ENCODE results near the gene TINCR. TPM values are rescaled to one million over a fixed set of nuclear protein-coding genes. Genes with fewer than 3 reads are reported as not detected.

TINCR gene
- polyA plus RNA-seq, 2 donors = 43.1 to 59.7 TPM

DNA sequence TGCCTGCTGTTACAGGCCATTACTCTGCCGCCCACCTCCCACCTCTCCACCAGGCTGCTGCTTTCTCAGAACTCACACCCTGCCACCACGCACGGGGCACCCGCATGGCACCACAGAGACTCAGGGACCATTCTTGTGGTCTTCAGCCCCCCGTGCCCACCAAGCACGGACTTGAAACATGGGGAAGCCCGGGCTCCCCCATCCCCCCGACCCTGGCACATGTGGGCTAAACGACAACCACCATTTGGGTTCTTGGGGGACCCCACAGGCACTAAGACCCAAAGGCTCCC is 23.1 kb upstream of the TINCR start:
- H3K4me3 ChIP-seq (ENCODE audit: low read depth in 1 of 2, low read length in 2 of 2) = no peak overlapping the region
- peaks cover 33 to 78% of the 10 kb centered on the region in 2 donors for H3K36me3 ChIP-seq (ENCODE audit: control insufficient read depth in 2 of 2, insufficient read depth in 2 of 2, low read length in 1 of 2)
- H3K27ac ChIP-seq (ENCODE audit: low read depth in 2 of 2, low read length in 1 of 2) = no peak overlapping the region
- no peaks in the 10 kb centered on the region for H3K9me3 ChIP-seq (ENCODE audit: control insufficient read depth in 2 of 2, insufficient read depth in 1 of 2, low read depth in 1 of 2, low read length in 1 of 2)
- H3K4me1 ChIP-seq (ENCODE audit: control insufficient read depth in 2 of 2, insufficient read depth in 2 of 2, low read length in 1 of 2) = peaks cover 8 to 14% of the 10 kb centered on the region in 2 donors
- 88 to 92% methylated on average over 9 of the region's 9 CpGs for WGBS, 2 donors
- no peaks in the 10 kb centered on the region for H3K27me3 ChIP-seq (ENCODE audit: control insufficient read depth in 1 of 2, insufficient read depth in 2 of 2, low read length in 2 of 2)

DNA sequence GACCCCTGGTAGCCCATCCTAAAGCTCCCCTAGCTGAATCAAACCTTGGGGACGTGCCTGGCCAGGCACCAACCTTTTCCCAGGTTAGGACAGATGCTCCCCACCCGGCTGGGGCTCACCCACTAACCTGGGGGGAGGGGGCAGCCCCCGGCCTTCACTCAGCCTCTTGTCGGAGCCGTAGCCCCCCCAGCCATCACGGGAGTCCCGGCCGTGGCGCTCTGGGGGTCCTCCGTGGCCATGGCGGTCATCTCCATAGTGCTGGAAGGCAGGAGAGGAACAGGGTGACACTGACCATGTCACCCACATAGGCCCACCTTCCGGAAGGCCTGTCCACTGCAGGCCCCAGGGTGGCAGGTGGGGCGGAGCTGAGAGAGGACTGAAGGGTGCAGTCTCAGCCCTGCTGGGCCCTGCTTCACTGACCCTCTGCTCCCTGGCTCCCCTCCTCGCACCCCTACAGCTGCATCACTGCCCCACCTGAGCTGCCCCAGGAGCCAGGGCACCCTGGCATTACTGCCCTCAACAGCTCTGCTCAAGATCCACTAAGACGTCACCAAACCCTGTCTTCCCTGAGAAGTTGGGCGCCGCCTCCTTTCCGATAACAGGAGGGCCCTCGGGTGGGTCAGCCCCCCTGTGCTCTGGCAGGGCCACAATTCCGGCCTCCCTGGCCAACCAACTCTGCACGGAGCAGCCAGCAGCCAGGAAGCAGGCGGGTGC is 22.6 kb upstream of the TINCR start:
- Histone ChIP-seq H3K27me3 (ENCODE audit: control insufficient read depth in 1 of 2, insufficient read depth in 2 of 2, low read length in 2 of 2) (no peaks in the 10 kb centered on the region), H3K36me3 (ENCODE audit: control insufficient read depth in 2 of 2, insufficient read depth in 2 of 2, low read length in 1 of 2) (peaks cover 30 to 73% of the 10 kb centered on the region in 2 donors), H3K9me3 (ENCODE audit: control insufficient read depth in 2 of 2, insufficient read depth in 1 of 2, low read depth in 1 of 2, low read length in 1 of 2) (no peaks in the 10 kb centered on the region), H3K27ac (ENCODE audit: low read depth in 2 of 2, low read length in 1 of 2) (no peak overlapping the region), H3K4me3 (ENCODE audit: low read depth in 1 of 2, low read length in 2 of 2) (no peak overlapping the region), H3K4me1 (ENCODE audit: control insufficient read depth in 2 of 2, insufficient read depth in 2 of 2, low read length in 1 of 2) (peaks cover 8 to 19% of the 10 kb centered on the region in 2 donors)
- 88 to 94% methylated on average over 21 to 22 of the region's 22 CpGs for WGBS, 2 donors

DNA sequence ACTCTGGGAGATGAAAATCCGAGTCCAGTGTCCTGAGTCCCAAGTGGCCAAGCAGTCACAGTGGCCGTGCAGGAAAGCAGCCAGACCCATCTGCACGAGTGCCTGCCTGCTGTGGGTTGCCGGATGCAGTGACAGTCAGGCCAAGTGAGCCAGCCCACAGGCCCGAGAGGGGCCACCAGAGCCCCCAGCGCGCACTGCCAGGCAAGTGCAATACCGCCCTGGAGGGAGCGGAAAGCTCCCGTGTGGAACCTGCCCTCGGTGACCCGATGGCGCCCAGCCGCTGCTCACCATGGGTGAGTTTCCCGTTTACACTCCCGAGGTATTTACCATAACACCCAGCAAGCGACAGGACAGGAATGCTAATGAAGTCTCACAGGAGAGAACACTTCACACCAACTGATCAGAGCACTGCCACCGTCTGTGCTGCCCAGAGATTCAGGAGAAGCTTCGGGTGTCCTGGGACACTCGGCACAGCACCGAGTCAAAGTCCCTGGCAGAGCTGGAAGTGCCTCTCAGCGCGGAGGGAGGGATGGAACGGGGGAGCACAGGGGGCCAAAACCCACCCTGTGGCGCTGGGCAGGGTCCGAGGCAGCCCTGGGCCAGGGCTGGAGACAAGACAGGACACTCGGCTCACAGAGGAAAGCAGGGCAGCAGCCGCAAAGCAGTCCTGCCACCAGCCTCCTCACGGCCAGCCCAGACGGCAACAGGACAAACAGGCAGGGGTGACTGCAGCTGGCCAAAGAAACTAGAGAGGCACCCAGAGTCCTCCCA is 21.3 kb upstream of the TINCR start:
- H3K9me3 ChIP-seq (ENCODE audit: control insufficient read depth in 2 of 2, insufficient read depth in 1 of 2, low read depth in 1 of 2, low read length in 1 of 2) = no peaks in the 10 kb centered on the region
- no peak overlapping the region for H3K27ac ChIP-seq (ENCODE audit: low read depth in 2 of 2, low read length in 1 of 2)
- H3K4me3 ChIP-seq (ENCODE audit: low read depth in 1 of 2, low read length in 2 of 2) = no peak overlapping the region
- no peaks in the 10 kb centered on the region for H3K27me3 ChIP-seq (ENCODE audit: control insufficient read depth in 1 of 2, insufficient read depth in 2 of 2, low read length in 2 of 2)
- peaks cover 21 to 61% of the 10 kb centered on the region in 2 donors for H3K36me3 ChIP-seq (ENCODE audit: control insufficient read depth in 2 of 2, insufficient read depth in 2 of 2, low read length in 1 of 2)
- WGBS, 2 donors = 72 to 80% methylated on average over 30 of the region's 30 CpGs
- H3K4me1 ChIP-seq (ENCODE audit: control insufficient read depth in 2 of 2, insufficient read depth in 2 of 2, low read length in 1 of 2) = peaks cover 10 to 21% of the 10 kb centered on the region in 2 donors

DNA sequence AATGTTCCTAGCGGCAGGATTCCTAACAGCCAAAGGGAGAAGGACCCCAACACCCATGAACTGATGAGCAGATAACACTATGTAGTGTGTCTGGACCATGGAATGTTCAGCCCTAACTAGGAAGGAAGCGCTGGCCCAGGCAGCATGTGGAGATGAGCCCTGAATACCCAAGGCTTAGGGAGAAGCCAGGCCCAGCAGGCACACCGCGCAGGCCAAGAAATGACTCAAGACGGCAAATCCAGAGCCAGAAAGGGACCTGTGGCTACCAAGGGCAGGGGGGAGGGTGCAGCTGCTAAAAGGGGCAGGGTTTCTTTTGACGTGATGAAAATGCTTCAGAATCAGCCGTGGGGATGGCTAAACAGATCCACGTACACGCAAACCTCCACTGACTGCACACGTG is 20.7 kb upstream of the TINCR start:
- peaks cover 14 to 55% of the 10 kb centered on the region in 2 donors for H3K36me3 ChIP-seq (ENCODE audit: control insufficient read depth in 2 of 2, insufficient read depth in 2 of 2, low read length in 1 of 2)
- WGBS, 2 donors = 60 to 75% methylated on average over 10 of the region's 10 CpGs
- no peak overlapping the region for H3K27ac ChIP-seq (ENCODE audit: low read depth in 2 of 2, low read length in 1 of 2)
- no peaks in the 10 kb centered on the region for H3K9me3 ChIP-seq (ENCODE audit: control insufficient read depth in 2 of 2, insufficient read depth in 1 of 2, low read depth in 1 of 2, low read length in 1 of 2)
- no peak overlapping the region for H3K4me3 ChIP-seq (ENCODE audit: low read depth in 1 of 2, low read length in 2 of 2)
- H3K27me3 ChIP-seq (ENCODE audit: control insufficient read depth in 1 of 2, insufficient read depth in 2 of 2, low read length in 2 of 2) = no peaks in the 10 kb centered on the region
- H3K4me1 ChIP-seq (ENCODE audit: control insufficient read depth in 2 of 2, insufficient read depth in 2 of 2, low read length in 1 of 2) = peaks cover 10 to 21% of the 10 kb centered on the region in 2 donors

DNA sequence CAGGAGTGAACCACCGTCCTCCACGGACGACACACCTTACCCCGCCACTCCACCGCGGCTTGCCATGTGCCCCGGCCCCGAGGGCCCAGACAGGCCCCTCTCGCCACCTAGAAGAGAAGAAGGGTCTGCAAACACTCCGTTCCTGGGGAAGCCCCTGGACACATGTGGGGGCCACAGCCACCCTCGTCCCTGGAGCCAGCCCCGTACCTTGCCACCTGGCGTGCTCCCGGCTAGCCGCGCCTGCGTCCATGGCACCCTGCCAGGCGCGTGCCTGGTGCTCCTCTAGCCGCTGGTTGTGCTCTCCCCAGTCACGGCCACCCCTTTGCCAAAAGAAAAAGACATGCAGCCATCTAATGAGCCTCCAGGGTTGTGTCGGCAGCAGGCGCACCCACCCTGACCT is 19.9 kb upstream of the TINCR start:
- peaks cover 9 to 53% of the 10 kb centered on the region in 2 donors for H3K36me3 ChIP-seq (ENCODE audit: control insufficient read depth in 2 of 2, insufficient read depth in 2 of 2, low read length in 1 of 2)

DNA sequence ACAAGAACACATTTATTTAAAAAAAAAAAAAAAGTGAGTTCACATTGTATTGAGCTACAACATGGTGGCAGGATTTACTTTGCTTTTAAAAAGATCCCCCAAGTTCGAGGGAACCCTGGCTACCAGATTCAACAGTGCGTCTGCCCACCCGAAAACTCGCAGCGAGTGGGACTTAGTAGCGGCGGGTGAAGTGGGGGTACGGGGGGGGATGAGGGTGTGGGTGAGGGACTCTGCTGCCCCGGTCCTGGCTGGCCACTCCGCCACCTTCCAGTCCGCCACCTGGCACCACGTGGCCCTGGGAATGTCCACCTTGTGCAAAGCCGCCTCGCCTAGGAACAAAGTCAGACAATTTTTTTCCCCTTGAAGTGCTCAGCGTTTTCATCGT is 19.3 kb upstream of the TINCR start:
- H3K4me3 ChIP-seq (ENCODE audit: low read depth in 1 of 2, low read length in 2 of 2) = no peak overlapping the region
- peaks cover 10 to 21% of the 10 kb centered on the region in 2 donors for H3K4me1 ChIP-seq (ENCODE audit: control insufficient read depth in 2 of 2, insufficient read depth in 2 of 2, low read length in 1 of 2)
- no peaks in the 10 kb centered on the region for H3K27me3 ChIP-seq (ENCODE audit: control insufficient read depth in 1 of 2, insufficient read depth in 2 of 2, low read length in 2 of 2)
- no peaks in the 10 kb centered on the region for H3K9me3 ChIP-seq (ENCODE audit: control insufficient read depth in 2 of 2, insufficient read depth in 1 of 2, low read depth in 1 of 2, low read length in 1 of 2)
- WGBS, 2 donors = 93 to 95% methylated on average over 16 of the region's 16 CpGs
- no peak overlapping the region for H3K27ac ChIP-seq (ENCODE audit: low read depth in 2 of 2, low read length in 1 of 2)
- H3K36me3 ChIP-seq (ENCODE audit: control insufficient read depth in 2 of 2, insufficient read depth in 2 of 2, low read length in 1 of 2) = peaks cover 4 to 51% of the 10 kb centered on the region in 2 donors

More for the DNA sequence above, 19.9 kb upstream of the TINCR start:
- Histone ChIP-seq H3K27ac (ENCODE audit: low read depth in 2 of 2, low read length in 1 of 2) (no peak overlapping the region), H3K9me3 (ENCODE audit: control insufficient read depth in 2 of 2, insufficient read depth in 1 of 2, low read depth in 1 of 2, low read length in 1 of 2) (no peaks in the 10 kb centered on the region), H3K4me1 (ENCODE audit: control insufficient read depth in 2 of 2, insufficient read depth in 2 of 2, low read length in 1 of 2) (peaks cover 10 to 21% of the 10 kb centered on the region in 2 donors), H3K27me3 (ENCODE audit: control insufficient read depth in 1 of 2, insufficient read depth in 2 of 2, low read length in 2 of 2) (no peaks in the 10 kb centered on the region), H3K4me3 (ENCODE audit: low read depth in 1 of 2, low read length in 2 of 2) (no peak overlapping the region)
- 55 to 67% methylated on average over 23 of the region's 23 CpGs for WGBS, 2 donors

DNA sequence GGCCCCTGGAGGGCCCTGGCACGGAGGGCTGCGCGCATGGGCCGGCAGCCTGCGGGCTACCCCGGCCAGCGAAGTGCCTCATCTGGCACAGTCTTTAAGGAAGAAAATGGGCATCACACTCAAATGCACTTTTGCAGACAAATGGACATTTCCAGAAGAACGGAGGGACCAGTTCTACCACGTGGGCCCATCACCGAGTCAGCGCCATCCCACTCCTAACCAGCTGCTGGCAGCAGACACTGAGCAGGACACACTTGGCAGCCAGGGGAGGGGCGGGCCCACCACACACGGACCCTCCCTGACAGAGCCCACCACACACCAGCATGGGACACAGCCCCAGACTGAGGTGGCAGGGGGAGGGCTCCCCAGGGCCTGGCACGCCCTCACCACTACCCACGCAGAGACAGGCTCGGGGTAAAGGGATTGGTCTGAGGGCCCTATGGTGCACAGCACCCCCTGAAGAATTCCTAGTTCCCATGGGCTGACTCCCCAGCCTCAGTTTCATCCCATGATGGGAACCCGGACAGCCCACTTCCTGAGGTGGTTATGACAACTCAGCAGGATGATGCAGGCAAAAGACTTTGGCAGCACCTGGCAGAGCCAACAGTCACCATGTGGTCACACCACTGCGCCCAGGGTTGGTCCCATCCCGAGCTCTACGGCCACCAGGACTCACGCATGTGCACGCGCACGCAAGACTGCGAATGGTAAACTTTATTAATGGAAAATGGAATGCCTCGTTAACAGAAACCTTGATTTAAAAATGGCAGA is 18.7 kb upstream of the TINCR start:
- no peaks in the 10 kb centered on the region for H3K9me3 ChIP-seq (ENCODE audit: control insufficient read depth in 2 of 2, insufficient read depth in 1 of 2, low read depth in 1 of 2, low read length in 1 of 2)
- H3K27ac ChIP-seq (ENCODE audit: low read depth in 2 of 2, low read length in 1 of 2) = peak overlapping the region; percentile 22 to 81
- peaks cover 4 to 48% of the 10 kb centered on the region in 2 donors for H3K36me3 ChIP-seq (ENCODE audit: control insufficient read depth in 2 of 2, insufficient read depth in 2 of 2, low read length in 1 of 2)
- H3K27me3 ChIP-seq (ENCODE audit: control insufficient read depth in 1 of 2, insufficient read depth in 2 of 2, low read length in 2 of 2) = no peaks in the 10 kb centered on the region
- 60 to 72% methylated on average over 26 of the region's 26 CpGs for WGBS, 2 donors
- H3K4me3 ChIP-seq (ENCODE audit: low read depth in 1 of 2, low read length in 2 of 2) = no peak overlapping the region
- H3K4me1 ChIP-seq (ENCODE audit: control insufficient read depth in 2 of 2, insufficient read depth in 2 of 2, low read length in 1 of 2) = peaks cover 10 to 21% of the 10 kb centered on the region in 2 donors

DNA sequence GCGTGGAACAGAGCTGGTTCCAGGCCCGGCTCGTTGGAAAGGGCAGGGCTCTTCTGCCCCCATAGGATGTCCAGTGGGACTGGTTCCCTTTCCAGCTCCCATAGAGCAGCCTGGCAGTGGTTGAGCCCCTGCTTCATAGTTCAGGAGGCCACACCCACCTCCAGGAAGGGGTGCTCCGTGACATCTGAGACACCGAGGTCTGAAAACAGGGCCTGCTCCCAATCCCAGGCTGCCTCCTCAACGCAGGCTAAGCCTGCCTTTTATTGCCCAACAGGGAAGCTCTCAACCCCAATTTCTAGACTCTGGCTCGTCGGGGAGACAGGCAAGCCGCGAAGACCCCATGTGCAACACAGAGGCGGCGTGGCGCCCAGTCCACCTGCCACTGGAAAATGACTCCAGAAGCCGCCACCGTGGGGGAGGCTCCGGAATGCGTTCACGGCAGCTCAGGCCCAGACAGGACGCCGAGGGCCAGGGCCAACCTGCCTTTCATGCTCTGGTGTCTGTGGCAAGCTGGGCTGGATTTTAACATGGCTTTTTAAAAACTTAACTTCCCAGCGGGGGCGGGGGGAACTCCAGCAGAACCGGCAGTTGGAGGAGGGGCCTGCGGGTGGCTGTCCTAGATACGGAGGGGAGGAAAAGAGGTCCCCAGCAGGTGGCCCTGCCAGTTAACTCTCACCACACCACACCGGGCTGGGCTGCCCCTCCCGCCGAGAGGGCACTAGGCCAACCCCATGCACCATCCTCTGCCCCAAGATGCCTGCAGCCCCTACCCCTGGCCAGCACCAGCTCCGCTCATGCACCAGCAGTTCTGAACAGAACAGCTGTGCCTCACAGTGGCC is 17.9 kb upstream of the TINCR start:
- Histone ChIP-seq H3K4me1 (ENCODE audit: control insufficient read depth in 2 of 2, insufficient read depth in 2 of 2, low read length in 1 of 2) (peaks cover 10 to 21% of the 10 kb centered on the region in 2 donors), H3K36me3 (ENCODE audit: control insufficient read depth in 2 of 2, insufficient read depth in 2 of 2, low read length in 1 of 2) (peaks cover 4 to 44% of the 10 kb centered on the region in 2 donors), H3K27me3 (ENCODE audit: control insufficient read depth in 1 of 2, insufficient read depth in 2 of 2, low read length in 2 of 2) (no peaks in the 10 kb centered on the region), H3K9me3 (ENCODE audit: control insufficient read depth in 2 of 2, insufficient read depth in 1 of 2, low read depth in 1 of 2, low read length in 1 of 2) (no peaks in the 10 kb centered on the region), H3K4me3 (ENCODE audit: low read depth in 1 of 2, low read length in 2 of 2) (no peak overlapping the region), H3K27ac (ENCODE audit: low read depth in 2 of 2, low read length in 1 of 2) (peak overlapping the region; percentile 22 to 81)
- 28 to 38% methylated on average over 27 to 29 of the region's 29 CpGs for WGBS, 2 donors

DNA sequence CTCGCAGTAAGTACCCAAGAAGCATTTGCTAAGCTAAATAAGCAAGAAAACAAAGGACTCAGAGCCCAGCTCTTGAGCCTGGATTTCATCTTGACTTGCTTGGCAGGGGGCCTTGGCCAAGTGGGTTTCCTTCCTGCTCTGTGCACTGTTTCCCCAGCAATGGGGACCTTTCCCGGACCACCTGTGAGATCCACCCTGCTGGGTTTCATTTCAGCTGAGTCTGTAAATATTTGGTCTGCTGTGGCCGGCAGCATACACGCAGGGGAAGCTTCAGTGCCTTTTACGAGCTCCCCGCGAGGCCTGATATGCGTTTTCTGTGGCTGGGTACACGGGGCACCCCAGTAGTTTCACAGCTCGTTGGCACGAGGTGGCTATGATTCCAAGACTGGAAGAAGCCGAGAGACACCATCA is 12.4 kb upstream of the TINCR start:
- peaks cover 1 to 2% of the 10 kb centered on the region in 2 donors for H3K4me1 ChIP-seq (ENCODE audit: control insufficient read depth in 2 of 2, insufficient read depth in 2 of 2, low read length in 1 of 2)
- 66% methylated on average over 12 of the region's 12 CpGs for WGBS, 2 donors
- H3K4me3 ChIP-seq (ENCODE audit: low read depth in 1 of 2, low read length in 2 of 2) = no peak overlapping the region
- peaks cover 0 to 7% of the 10 kb centered on the region in 2 donors for H3K36me3 ChIP-seq (ENCODE audit: control insufficient read depth in 2 of 2, insufficient read depth in 2 of 2, low read length in 1 of 2)
- no peaks in the 10 kb centered on the region for H3K27me3 ChIP-seq (ENCODE audit: control insufficient read depth in 1 of 2, insufficient read depth in 2 of 2, low read length in 2 of 2)
- H3K9me3 ChIP-seq (ENCODE audit: control insufficient read depth in 2 of 2, insufficient read depth in 1 of 2, low read depth in 1 of 2, low read length in 1 of 2) = no peaks in the 10 kb centered on the region
- H3K27ac ChIP-seq (ENCODE audit: low read depth in 2 of 2, low read length in 1 of 2) = no peak overlapping the region

Data from esophagus (tissue), 2 donors.